Effector CD8-positive, alpha-beta T cell (primary cell): Measurements from ENCODE around the gene RNASEL.
A peak's percentile ranks its signal among the peaks of the same experiment; 100 is the strongest.
"Not testable (repeated sequence)": the region's sequence is repeated elsewhere in the genome, so short reads cannot be mapped to it uniquely, and the experiment has no call there.

Experiments used
- DNase-seq: peaks from one replicate; lab custom pipeline; 2025; lab: John Stamatoyannopoulos, UW
- total RNA-seq, 4 experiments: gene quantifications; one replicate each; lab custom pipeline; 2026; lab: John Stamatoyannopoulos, UW

RNASEL gene
- 27.2 to 70.8 (median 41.5) reads per million in 4 experiments for total RNA-seq

GRCh38 chr1:182588500-182589396 lies at the start of gene RNASEL:
Gene RNASEL, minus strand, starts transcription at chr1:182589256. Its CDS starts 2,450 bp downstream, at chr1:182586806.
- peak; percentile 42 for DNase-seq

- no peak for DNase-seq
These were observed 48.7 kb upstream of the RNASEL start for GRCh38 chr1:182637769-182638168.

GRCh38 chr1:182635871-182636270 lies 46.8 kb upstream of the RNASEL start:
- DNase-seq = no peak

- DNase-seq = no peak
These were observed 45.4 kb upstream of the RNASEL start for GRCh38 chr1:182634306-182635072.

- DNase-seq = no peak
These were observed 44.7 kb upstream of the RNASEL start for GRCh38 chr1:182633657-182634281.

- DNase-seq = no peak
These were observed 44.0 kb upstream of the RNASEL start for GRCh38 chr1:182633031-182633430.

- DNase-seq = not testable (repeated sequence)
These were observed 43.4 kb upstream of the RNASEL start for GRCh38 chr1:182632441-182632857.

GRCh38 chr1:182631954-182632353 lies 42.9 kb upstream of the RNASEL start:
- DNase-seq = no peak

- no peak for DNase-seq
These were observed 42.1 kb upstream of the RNASEL start for GRCh38 chr1:182631053-182631677.

GRCh38 chr1:182630586-182630985 lies 41.5 kb upstream of the RNASEL start:
- no peak for DNase-seq

- DNase-seq = no peak
These were observed 40.5 kb upstream of the RNASEL start for GRCh38 chr1:182629499-182630096.

GRCh38 chr1:182629080-182629479 lies 40.0 kb upstream of the RNASEL start:
- DNase-seq = no peak

- no peak for DNase-seq
These were observed 39.6 kb upstream of the RNASEL start for GRCh38 chr1:182628657-182629056.

- DNase-seq = no peak
These were observed 38.6 kb upstream of the RNASEL start for GRCh38 chr1:182627622-182628021.

- DNase-seq = no peak
These were observed 37.5 kb upstream of the RNASEL start for GRCh38 chr1:182626527-182626926.

- no peak for DNase-seq
These were observed 36.9 kb upstream of the RNASEL start for GRCh38 chr1:182625719-182626504.

- no peak for DNase-seq
These were observed 36.0 kb upstream of the RNASEL start for GRCh38 chr1:182625024-182625423.

GRCh38 chr1:182624577-182624976 lies 35.5 kb upstream of the RNASEL start:
- no peak for DNase-seq

- DNase-seq = no peak
These were observed 34.0 kb upstream of the RNASEL start for GRCh38 chr1:182622901-182623528.

- DNase-seq = no peak
These were observed 32.9 kb upstream of the RNASEL start for GRCh38 chr1:182621906-182622305.
